ENCODE data around the gene ABTB1. TPM values are rescaled to one million over a fixed set of nuclear protein-coding genes. Genes with fewer than 3 reads are reported as not detected.
"Not testable (repeated sequence)": the region's sequence is repeated elsewhere in the genome, so short reads cannot be mapped to it uniquely, and the experiment has no call there.

Gene ABTB1
- polyA plus RNA-seq, 1 donor = 17.0 TPM

- H3K27ac ChIP-seq (ENCODE audit: low read length) = no peak overlapping the region
- no peak for DNase-seq
- no peaks in the 10 kb centered on the region for H3K4me1 ChIP-seq (ENCODE audit: control insufficient read depth, insufficient read depth, low read length)
- no peak overlapping the region for H3K4me3 ChIP-seq (ENCODE audit: low read length)
- no peaks in the 10 kb centered on the region for H3K36me3 ChIP-seq (ENCODE audit: control insufficient read depth, insufficient read depth, low read length)
- no peaks in the 10 kb centered on the region for H3K9me3 ChIP-seq (ENCODE audit: control insufficient read depth, low read depth, low read length)
- no peaks in the 10 kb centered on the region for H3K27me3 ChIP-seq (ENCODE audit: control insufficient read depth, insufficient read depth, low read length)
- no CpG with 5 or more reads among the region's 4 CpGs for WGBS (ENCODE audit: insufficient coverage, low lambda C conversion rate)
Measured at GRCh38 chr3:127650236-127650635, 22.5 kb upstream of the ABTB1 start.

DNA sequence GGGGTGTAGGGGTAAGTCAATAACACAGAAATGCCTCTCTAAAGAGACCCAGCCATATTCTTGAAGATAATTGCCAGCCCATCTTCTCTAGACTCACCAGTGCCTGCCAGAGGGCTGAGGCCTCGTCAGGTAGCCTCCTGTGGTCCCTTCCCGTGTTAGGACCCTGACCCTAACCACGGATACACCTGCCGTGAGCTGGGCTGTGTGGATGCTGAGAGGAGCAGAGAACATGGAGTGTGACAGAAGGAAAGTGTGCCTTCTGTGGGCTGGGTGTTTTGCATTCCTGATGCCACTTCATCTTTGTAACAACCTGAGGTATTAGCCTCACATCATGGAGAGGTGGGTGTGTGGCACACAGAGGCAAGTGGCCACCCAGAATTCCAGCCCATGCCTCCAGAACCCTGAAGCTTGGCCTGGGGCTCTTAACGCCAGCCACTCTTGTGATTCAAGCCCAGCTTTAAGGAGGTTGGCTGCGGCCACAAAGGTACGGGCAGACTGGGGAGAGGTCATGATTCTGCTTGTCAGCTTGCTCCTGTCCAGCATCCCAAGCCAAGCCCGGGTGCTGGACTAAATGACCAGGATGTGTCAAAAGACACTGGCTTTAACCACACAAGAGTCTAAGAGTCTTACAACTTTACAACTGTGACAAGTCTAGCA lies 21.1 kb upstream of the ABTB1 start:
- no CpG with 5 or more reads among the region's 8 CpGs for WGBS (ENCODE audit: insufficient coverage, low lambda C conversion rate)

DNA sequence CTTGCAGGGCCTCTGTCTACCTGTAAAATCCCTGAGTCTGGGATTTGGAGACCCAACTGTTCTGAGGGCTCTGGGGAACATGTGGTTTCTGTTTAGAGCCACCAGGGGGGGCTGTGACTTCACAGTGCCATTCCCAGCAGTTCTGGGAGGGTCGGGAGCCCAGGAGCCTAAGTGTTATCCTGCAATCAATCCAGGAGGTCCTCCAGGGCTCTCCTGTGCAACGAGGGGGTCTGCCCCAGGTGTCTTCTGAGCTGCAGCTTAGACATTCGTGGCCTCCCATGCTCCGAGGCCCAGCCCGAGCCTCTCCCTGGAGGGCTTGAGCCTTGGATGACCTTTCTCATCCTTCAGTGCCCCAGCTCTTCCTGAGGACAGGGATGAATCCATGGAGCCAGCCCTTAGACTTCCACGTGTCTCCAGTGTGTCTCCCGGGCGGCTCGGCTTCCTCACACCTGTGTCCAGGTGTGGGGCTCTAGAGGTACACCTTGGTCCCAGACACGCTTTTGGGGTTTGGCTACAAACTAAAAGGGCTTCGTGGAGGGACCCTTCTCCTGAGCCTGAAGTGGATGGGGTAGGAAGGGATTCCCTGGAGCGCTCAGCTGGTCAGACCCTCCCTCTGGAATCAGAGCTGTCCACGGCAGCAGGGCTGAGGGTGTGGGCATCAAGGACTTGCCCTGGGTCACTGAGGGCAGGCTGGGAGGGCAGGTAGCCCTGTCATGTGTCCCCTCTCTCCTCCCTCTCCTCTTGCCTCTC lies 20.3 kb upstream of the ABTB1 start:
- Histone ChIP-seq H3K9me3 (ENCODE audit: control insufficient read depth, low read depth, low read length) (no peaks in the 10 kb centered on the region), H3K4me1 (ENCODE audit: control insufficient read depth, insufficient read depth, low read length) (no peaks in the 10 kb centered on the region), H3K27ac (ENCODE audit: low read length) (no peak overlapping the region), H3K27me3 (ENCODE audit: control insufficient read depth, insufficient read depth, low read length) (no peaks in the 10 kb centered on the region), H3K36me3 (ENCODE audit: control insufficient read depth, insufficient read depth, low read length) (no peaks in the 10 kb centered on the region), H3K4me3 (ENCODE audit: low read length) (no peak overlapping the region)
- DNase-seq = no peak
- WGBS (ENCODE audit: insufficient coverage, low lambda C conversion rate) = 80% methylated on average over 1 of the region's 13 CpGs

More for the DNA sequence above, 21.1 kb upstream of the ABTB1 start:
- H3K4me1 ChIP-seq (ENCODE audit: control insufficient read depth, insufficient read depth, low read length) = no peaks in the 10 kb centered on the region
- DNase-seq = no peak
- no peaks in the 10 kb centered on the region for H3K27me3 ChIP-seq (ENCODE audit: control insufficient read depth, insufficient read depth, low read length)
- H3K9me3 ChIP-seq (ENCODE audit: control insufficient read depth, low read depth, low read length) = no peaks in the 10 kb centered on the region
- H3K4me3 ChIP-seq (ENCODE audit: low read length) = no peak overlapping the region
- no peaks in the 10 kb centered on the region for H3K36me3 ChIP-seq (ENCODE audit: control insufficient read depth, insufficient read depth, low read length)
- H3K27ac ChIP-seq (ENCODE audit: low read length) = no peak overlapping the region

- no peak for DNase-seq
Measured at GRCh38 chr3:127654374-127654773, 18.4 kb upstream of the ABTB1 start.

GRCh38 chr3:127654993-127655392 lies 17.8 kb upstream of the ABTB1 start:
- no CpG with 5 or more reads among the region's 6 CpGs for WGBS (ENCODE audit: insufficient coverage, low lambda C conversion rate)
- not testable (repeated sequence) for H3K4me3 ChIP-seq (ENCODE audit: low read length); H3K36me3 ChIP-seq (ENCODE audit: control insufficient read depth, insufficient read depth, low read length); DNase-seq; H3K27ac ChIP-seq (ENCODE audit: low read length); H3K27me3 ChIP-seq (ENCODE audit: control insufficient read depth, insufficient read depth, low read length); H3K9me3 ChIP-seq (ENCODE audit: control insufficient read depth, low read depth, low read length); H3K4me1 ChIP-seq (ENCODE audit: control insufficient read depth, insufficient read depth, low read length)

More at GRCh38 chr3:127654374-127654773, 18.4 kb upstream of the ABTB1 start:
- H3K4me3 ChIP-seq (ENCODE audit: low read length) = no peak overlapping the region
- WGBS (ENCODE audit: insufficient coverage, low lambda C conversion rate) = no CpG with 5 or more reads among the region's 4 CpGs
- no peak overlapping the region for H3K27ac ChIP-seq (ENCODE audit: low read length)
- H3K27me3 ChIP-seq (ENCODE audit: control insufficient read depth, insufficient read depth, low read length) = no peaks in the 10 kb centered on the region
- H3K4me1 ChIP-seq (ENCODE audit: control insufficient read depth, insufficient read depth, low read length) = no peaks in the 10 kb centered on the region
- H3K9me3 ChIP-seq (ENCODE audit: control insufficient read depth, low read depth, low read length) = no peaks in the 10 kb centered on the region
- H3K36me3 ChIP-seq (ENCODE audit: control insufficient read depth, insufficient read depth, low read length) = no peaks in the 10 kb centered on the region

DNA sequence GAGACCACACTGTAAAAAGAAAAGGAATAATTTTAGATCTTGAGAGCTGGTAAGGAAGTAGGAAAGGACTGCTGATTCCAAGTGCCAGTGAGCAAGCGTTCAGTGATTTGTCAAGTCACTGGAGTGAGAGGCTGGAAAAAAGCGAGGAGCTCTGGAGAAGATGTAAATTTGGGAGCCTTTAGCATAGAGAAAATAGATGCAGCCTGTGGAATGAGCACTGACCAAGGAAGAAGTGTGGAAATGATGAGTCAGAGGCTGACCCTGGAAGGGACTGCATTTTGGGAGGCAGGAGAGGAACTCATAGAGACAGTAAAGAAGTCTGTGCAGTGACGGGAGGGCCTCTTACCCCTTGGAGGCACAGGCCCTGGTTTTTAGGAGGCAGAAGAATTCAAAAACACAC lies 17.1 kb upstream of the ABTB1 start:
- Histone ChIP-seq H3K4me3 (ENCODE audit: low read length) (no peak overlapping the region), H3K4me1 (ENCODE audit: control insufficient read depth, insufficient read depth, low read length) (no peaks in the 10 kb centered on the region), H3K27ac (ENCODE audit: low read length) (no peak overlapping the region), H3K9me3 (ENCODE audit: control insufficient read depth, low read depth, low read length) (no peaks in the 10 kb centered on the region), H3K36me3 (ENCODE audit: control insufficient read depth, insufficient read depth, low read length) (no peaks in the 10 kb centered on the region), H3K27me3 (ENCODE audit: control insufficient read depth, insufficient read depth, low read length) (no peaks in the 10 kb centered on the region)
- no peak for DNase-seq
- 80% methylated on average over 1 of the region's 3 CpGs for WGBS (ENCODE audit: insufficient coverage, low lambda C conversion rate)

- Histone ChIP-seq H3K9me3 (ENCODE audit: control insufficient read depth, low read depth, low read length) (no peaks in the 10 kb centered on the region), H3K4me1 (ENCODE audit: control insufficient read depth, insufficient read depth, low read length) (no peaks in the 10 kb centered on the region), H3K36me3 (ENCODE audit: control insufficient read depth, insufficient read depth, low read length) (no peaks in the 10 kb centered on the region), H3K27ac (ENCODE audit: low read length) (no peak overlapping the region), H3K4me3 (ENCODE audit: low read length) (no peak overlapping the region), H3K27me3 (ENCODE audit: control insufficient read depth, insufficient read depth, low read length) (no peaks in the 10 kb centered on the region)
- WGBS (ENCODE audit: insufficient coverage, low lambda C conversion rate) = no CpG with 5 or more reads among the region's 8 CpGs
- no peak for DNase-seq
Measured at GRCh38 chr3:127656906-127657305, 15.8 kb upstream of the ABTB1 start.

GRCh38 chr3:127658234-127658633 lies 14.5 kb upstream of the ABTB1 start:
- no peak for DNase-seq
- H3K27me3 ChIP-seq (ENCODE audit: control insufficient read depth, insufficient read depth, low read length) = no peaks in the 10 kb centered on the region
- no peak overlapping the region for H3K4me3 ChIP-seq (ENCODE audit: low read length)
- no peaks in the 10 kb centered on the region for H3K4me1 ChIP-seq (ENCODE audit: control insufficient read depth, insufficient read depth, low read length)
- no peaks in the 10 kb centered on the region for H3K9me3 ChIP-seq (ENCODE audit: control insufficient read depth, low read depth, low read length)
- H3K27ac ChIP-seq (ENCODE audit: low read length) = no peak overlapping the region
- WGBS (ENCODE audit: insufficient coverage, low lambda C conversion rate) = 80% methylated on average over 1 of the region's 1 CpG
- H3K36me3 ChIP-seq (ENCODE audit: control insufficient read depth, insufficient read depth, low read length) = no peaks in the 10 kb centered on the region

DNA sequence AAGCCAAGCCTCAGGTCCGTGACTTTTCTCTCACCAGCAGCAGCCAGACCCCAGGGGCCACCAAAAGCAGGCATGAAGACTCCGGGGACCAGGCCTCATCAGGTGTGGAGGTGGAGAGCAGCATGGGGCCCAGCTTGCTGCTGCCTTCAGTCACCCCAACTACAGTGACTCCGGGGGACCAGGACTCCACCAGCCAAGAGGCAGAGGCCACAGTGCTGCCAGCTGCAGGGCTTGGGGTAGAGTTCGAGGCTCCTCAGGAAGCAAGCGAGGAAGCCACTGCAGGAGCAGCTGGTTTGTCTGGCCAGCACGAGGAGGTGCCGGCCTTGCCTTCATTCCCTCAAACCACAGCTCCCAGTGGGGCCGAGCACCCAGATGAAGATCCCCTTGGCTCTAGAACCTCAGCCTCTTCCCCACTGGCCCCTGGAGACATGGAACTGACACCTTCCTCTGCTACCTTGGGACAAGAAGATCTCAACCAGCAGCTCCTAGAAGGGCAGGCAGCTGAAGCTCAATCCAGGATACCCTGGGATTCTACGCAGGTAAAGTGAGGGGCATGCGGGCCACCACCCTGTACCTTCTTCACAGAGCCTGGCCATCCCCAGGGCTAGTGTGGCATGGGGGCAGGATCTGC lies 12.0 kb upstream of the ABTB1 start:
- Histone ChIP-seq H3K36me3 (ENCODE audit: control insufficient read depth, insufficient read depth, low read length) (no peaks in the 10 kb centered on the region), H3K27ac (ENCODE audit: low read length) (no peak overlapping the region), H3K27me3 (ENCODE audit: control insufficient read depth, insufficient read depth, low read length) (no peaks in the 10 kb centered on the region), H3K4me3 (ENCODE audit: low read length) (no peak overlapping the region), H3K4me1 (ENCODE audit: control insufficient read depth, insufficient read depth, low read length) (no peaks in the 10 kb centered on the region), H3K9me3 (ENCODE audit: control insufficient read depth, low read depth, low read length) (no peaks in the 10 kb centered on the region)
- no CpG with 5 or more reads among the region's 10 CpGs for WGBS (ENCODE audit: insufficient coverage, low lambda C conversion rate)
- DNase-seq = no peak

DNA sequence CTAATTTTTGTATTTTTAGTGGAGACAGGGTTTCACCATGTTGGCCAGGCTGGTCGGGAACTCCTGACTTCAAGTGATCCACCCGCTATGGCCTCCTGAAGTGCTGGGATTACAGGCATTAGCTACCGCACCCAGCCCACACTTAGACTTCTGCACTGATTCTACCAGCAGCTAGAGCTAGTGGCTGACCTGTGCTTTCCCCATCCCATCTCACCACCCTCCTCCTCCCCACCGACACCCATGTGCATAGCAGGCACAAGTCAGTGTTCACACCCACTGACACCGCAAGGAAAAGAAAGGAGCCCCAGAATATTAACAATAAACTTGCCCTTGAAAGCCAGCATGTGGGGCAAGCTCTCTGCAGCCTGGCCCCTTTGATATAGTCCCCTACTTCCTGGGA lies 11.2 kb upstream of the ABTB1 start:
- DNase-seq = no peak
- H3K9me3 ChIP-seq (ENCODE audit: control insufficient read depth, low read depth, low read length) = no peaks in the 10 kb centered on the region
- no CpG with 5 or more reads among the region's 5 CpGs for WGBS (ENCODE audit: insufficient coverage, low lambda C conversion rate)

More for the DNA sequence above, 11.2 kb upstream of the ABTB1 start:
- Histone ChIP-seq H3K36me3 (ENCODE audit: control insufficient read depth, insufficient read depth, low read length) (no peaks in the 10 kb centered on the region), H3K27me3 (ENCODE audit: control insufficient read depth, insufficient read depth, low read length) (no peaks in the 10 kb centered on the region), H3K4me3 (ENCODE audit: low read length) (no peak overlapping the region), H3K4me1 (ENCODE audit: control insufficient read depth, insufficient read depth, low read length) (no peaks in the 10 kb centered on the region), H3K27ac (ENCODE audit: low read length) (no peak overlapping the region)

Measured in large intestine (tissue), 3 donors.